ENCODE results near the gene DMD.

Gene DMD

GRCh38 chrX:31521941-31522340, 1689.4 kb downstream of the DMD start:
- Histone ChIP-seq H3K27me3 (ENCODE audit: insufficient read depth, low read length, poor library complexity) (no peaks in the 10 kb centered on the region), H3K4me1 (ENCODE audit: insufficient read depth, low read length) (no peaks in the 10 kb centered on the region), H3K27ac (ENCODE audit: low read length) (no peak overlapping the region), H4K20me1 (ENCODE audit: insufficient read depth, low read length) (no peaks in the 10 kb centered on the region), H3K4me3 (ENCODE audit: low read depth in 1 of 2, low read length in 2 of 2) (no peak overlapping the region), H3K36me3 (ENCODE audit: insufficient read depth, low read length) (no peaks in the 10 kb centered on the region), H2AFZ (ENCODE audit: low read depth, low read length) (no peak overlapping the region), H3K9me3 (ENCODE audit: insufficient read depth, low read length, severe bottlenecking) (no peaks in the 10 kb centered on the region), H3K79me2 (ENCODE audit: insufficient read depth, low read length) (no peaks in the 10 kb centered on the region), H3K9ac (ENCODE audit: low read depth, low read length) (no peak overlapping the region), H3K4me2 (ENCODE audit: insufficient read depth, low read length) (no peak overlapping the region)
- ATAC-seq (ENCODE audit: insufficient read depth, low read depth) (no peak), DNase-seq (no peak)
- TF ChIP-seq CTCF (IDR thresholded peaks at IDR 0.05; ENCODE audit: borderline replicate concordance, extremely low read depth, low read length, poor library complexity, severe bottlenecking) (no peak), EZH2 (IDR thresholded peaks at IDR 0.05; ENCODE audit: borderline replicate concordance, low read depth, low read length, severe bottlenecking) (no peak)

- Histone ChIP-seq H3K9ac (ENCODE audit: low read depth, low read length) (no peak overlapping the region), H3K9me3 (ENCODE audit: insufficient read depth, low read length, severe bottlenecking) (no peaks in the 10 kb centered on the region), H3K4me3 (ENCODE audit: low read depth in 1 of 2, low read length in 2 of 2) (no peak overlapping the region), H2AFZ (ENCODE audit: low read depth, low read length) (no peak overlapping the region), H3K4me1 (ENCODE audit: insufficient read depth, low read length) (no peaks in the 10 kb centered on the region), H3K36me3 (ENCODE audit: insufficient read depth, low read length) (no peaks in the 10 kb centered on the region), H4K20me1 (ENCODE audit: insufficient read depth, low read length) (no peaks in the 10 kb centered on the region), H3K79me2 (ENCODE audit: insufficient read depth, low read length) (no peaks in the 10 kb centered on the region), H3K27me3 (ENCODE audit: insufficient read depth, low read length, poor library complexity) (no peaks in the 10 kb centered on the region), H3K27ac (ENCODE audit: low read length) (no peak overlapping the region), H3K4me2 (ENCODE audit: insufficient read depth, low read length) (no peak overlapping the region)
- TF ChIP-seq CTCF (IDR thresholded peaks at IDR 0.05; ENCODE audit: borderline replicate concordance, extremely low read depth, low read length, poor library complexity, severe bottlenecking) = no peak
- TF ChIP-seq EZH2 (IDR thresholded peaks at IDR 0.05; ENCODE audit: borderline replicate concordance, low read depth, low read length, severe bottlenecking) = no peak
- ATAC-seq (ENCODE audit: insufficient read depth, low read depth) (no peak), DNase-seq (no peak)
Observed at GRCh38 chrX:31516527-31516926, 1694.8 kb downstream of the DMD start.

GRCh38 chrX:31508338-31508737, 1703.0 kb downstream of the DMD start:
- Histone ChIP-seq H3K4me2 (ENCODE audit: insufficient read depth, low read length) (no peak overlapping the region), H3K27ac (ENCODE audit: low read length) (no peak overlapping the region), H3K27me3 (ENCODE audit: insufficient read depth, low read length, poor library complexity) (no peaks in the 10 kb centered on the region), H3K4me1 (ENCODE audit: insufficient read depth, low read length) (no peaks in the 10 kb centered on the region), H3K79me2 (ENCODE audit: insufficient read depth, low read length) (no peaks in the 10 kb centered on the region), H3K9ac (ENCODE audit: low read depth, low read length) (no peak overlapping the region), H3K9me3 (ENCODE audit: insufficient read depth, low read length, severe bottlenecking) (no peaks in the 10 kb centered on the region), H3K36me3 (ENCODE audit: insufficient read depth, low read length) (no peaks in the 10 kb centered on the region), H4K20me1 (ENCODE audit: insufficient read depth, low read length) (no peaks in the 10 kb centered on the region), H3K4me3 (ENCODE audit: low read depth in 1 of 2, low read length in 2 of 2) (no peak overlapping the region), H2AFZ (ENCODE audit: low read depth, low read length) (no peak overlapping the region)
- DNase-seq (no peak), ATAC-seq (ENCODE audit: insufficient read depth, low read depth) (no peak)
- TF ChIP-seq EZH2 (IDR thresholded peaks at IDR 0.05; ENCODE audit: borderline replicate concordance, low read depth, low read length, severe bottlenecking) (no peak), CTCF (IDR thresholded peaks at IDR 0.05; ENCODE audit: borderline replicate concordance, extremely low read depth, low read length, poor library complexity, severe bottlenecking) (no peak)

- H3K27ac ChIP-seq (ENCODE audit: low read length) = no peak overlapping the region
- no peak overlapping the region for H3K9ac ChIP-seq (ENCODE audit: low read depth, low read length)
- no peaks in the 10 kb centered on the region for H3K27me3 ChIP-seq (ENCODE audit: insufficient read depth, low read length, poor library complexity)
- no peak overlapping the region for H2AFZ ChIP-seq (ENCODE audit: low read depth, low read length)
- H3K4me2 ChIP-seq (ENCODE audit: insufficient read depth, low read length) = no peak overlapping the region
- no peaks in the 10 kb centered on the region for H3K4me1 ChIP-seq (ENCODE audit: insufficient read depth, low read length)
- no peaks in the 10 kb centered on the region for H3K36me3 ChIP-seq (ENCODE audit: insufficient read depth, low read length)
- H3K9me3 ChIP-seq (ENCODE audit: insufficient read depth, low read length, severe bottlenecking) = no peaks in the 10 kb centered on the region
- no peaks in the 10 kb centered on the region for H4K20me1 ChIP-seq (ENCODE audit: insufficient read depth, low read length)
- no peaks in the 10 kb centered on the region for H3K79me2 ChIP-seq (ENCODE audit: insufficient read depth, low read length)
- no peak overlapping the region for H3K4me3 ChIP-seq (ENCODE audit: low read depth in 1 of 2, low read length in 2 of 2)
- no peak for TF ChIP-seq CTCF (IDR thresholded peaks at IDR 0.05; ENCODE audit: borderline replicate concordance, extremely low read depth, low read length, poor library complexity, severe bottlenecking)
- TF ChIP-seq EZH2 (IDR thresholded peaks at IDR 0.05; ENCODE audit: borderline replicate concordance, low read depth, low read length, severe bottlenecking) = no peak
- DNase-seq (no peak), ATAC-seq (ENCODE audit: insufficient read depth, low read depth) (no peak)
Observed at GRCh38 chrX:31506928-31507327, 1704.4 kb downstream of the DMD start.

Measured in DND-41 (cell line).